ENCODE data around the gene ADORA2B.
"Not testable (repeated sequence)": the region's sequence is repeated elsewhere in the genome, so short reads cannot be mapped to it uniquely, and the experiment has no call there.

Gene ADORA2B

GRCh38 chr17:15926039-15926740 lies 18.7 kb upstream of the ADORA2B start:
- DNase-seq, result no peak

- no peak for DNase-seq
Observed at GRCh38 chr17:15928286-15928785, 16.6 kb upstream of the ADORA2B start.

- no peak for DNase-seq
Observed at GRCh38 chr17:15929941-15930340, 15.0 kb upstream of the ADORA2B start.

- DNase-seq, result no peak
Observed at GRCh38 chr17:15930426-15930825, 14.5 kb upstream of the ADORA2B start.

- DNase-seq, result no peak
Observed at GRCh38 chr17:15931394-15931793, 13.5 kb upstream of the ADORA2B start.

- DNase-seq, result no peak
Observed at GRCh38 chr17:15934866-15935265, 10.1 kb upstream of the ADORA2B start.

- no peak for DNase-seq
Observed at GRCh38 chr17:15935891-15936290, 9.0 kb upstream of the ADORA2B start.

GRCh38 chr17:15936481-15936880 lies 8.4 kb upstream of the ADORA2B start:
- DNase-seq, result not testable (repeated sequence)

GRCh38 chr17:15941781-15942180 lies 3.1 kb upstream of the ADORA2B start:
- DNase-seq, result no peak

- DNase-seq, result peak; percentile 41 to 69
Observed at GRCh38 chr17:15942207-15942833, 2.6 kb upstream of the ADORA2B start.

- DNase-seq, result no peak
Observed at GRCh38 chr17:15943971-15944758, 765 bp upstream of the ADORA2B start.

GRCh38 chr17:15945527-15946191 lies 729 bp downstream of the ADORA2B start:
- no peak for DNase-seq

GRCh38 chr17:15946611-15947120 lies 1.7 kb downstream of the ADORA2B start:
- DNase-seq, result no peak

- DNase-seq, result no peak
Observed at GRCh38 chr17:15947271-15947670, 2.3 kb downstream of the ADORA2B start.

- DNase-seq, result no peak
Observed at GRCh38 chr17:15947976-15948752, 3.2 kb downstream of the ADORA2B start.

- no peak for DNase-seq
Observed at GRCh38 chr17:15951368-15952047, 6.6 kb downstream of the ADORA2B start.

GRCh38 chr17:15952048-15952532 lies 7.2 kb downstream of the ADORA2B start:
- no peak for DNase-seq

GRCh38 chr17:15952916-15953790 lies 8.2 kb downstream of the ADORA2B start:
- DNase-seq, result no peak

GRCh38 chr17:15954222-15954621 lies 9.3 kb downstream of the ADORA2B start:
- DNase-seq, result no peak
